Retinal pigment epithelial cell (primary cell): Measurements from ENCODE around the gene EVL.
A peak's percentile ranks its signal among the peaks of the same experiment; 100 is the strongest.

ENCODE experiments used
- DNase-seq: peaks from one replicate; pipeline ENCODE4 v3.0.0-alpha.2; 2010; ENCODE audit warnings: low read depth
- H3K4me3 ChIP-seq: 2 replicates; pipeline ENCODE4 v1.5.1; 2011; ENCODE audit warnings: mild to moderate bottlenecking, low read length, control low read depth, moderate library complexity
- CTCF ChIP-seq: conservative IDR thresholded peaks from 2 replicates; pipeline ENCODE4 v1.5.1; 2011; ENCODE audit warnings: low read depth, low read length, control low read depth, inconsistent platforms

The EVL gene, protein sequence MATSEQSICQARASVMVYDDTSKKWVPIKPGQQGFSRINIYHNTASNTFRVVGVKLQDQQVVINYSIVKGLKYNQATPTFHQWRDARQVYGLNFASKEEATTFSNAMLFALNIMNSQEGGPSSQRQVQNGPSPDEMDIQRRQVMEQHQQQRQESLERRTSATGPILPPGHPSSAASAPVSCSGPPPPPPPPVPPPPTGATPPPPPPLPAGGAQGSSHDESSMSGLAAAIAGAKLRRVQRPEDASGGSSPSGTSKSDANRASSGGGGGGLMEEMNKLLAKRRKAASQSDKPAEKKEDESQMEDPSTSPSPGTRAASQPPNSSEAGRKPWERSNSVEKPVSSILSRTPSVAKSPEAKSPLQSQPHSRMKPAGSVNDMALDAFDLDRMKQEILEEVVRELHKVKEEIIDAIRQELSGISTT

GRCh38 chr14:100065111-100065871 is at the start of gene EVL:
Gene EVL (plus strand): TSS chr14:100065422. CDS start chr14:100065501, 79 bp downstream.
- no peak for DNase-seq
- no peak for TF ChIP-seq CTCF
- H3K4me3 ChIP-seq = no peak within 1 kb of the TSS

DNA sequence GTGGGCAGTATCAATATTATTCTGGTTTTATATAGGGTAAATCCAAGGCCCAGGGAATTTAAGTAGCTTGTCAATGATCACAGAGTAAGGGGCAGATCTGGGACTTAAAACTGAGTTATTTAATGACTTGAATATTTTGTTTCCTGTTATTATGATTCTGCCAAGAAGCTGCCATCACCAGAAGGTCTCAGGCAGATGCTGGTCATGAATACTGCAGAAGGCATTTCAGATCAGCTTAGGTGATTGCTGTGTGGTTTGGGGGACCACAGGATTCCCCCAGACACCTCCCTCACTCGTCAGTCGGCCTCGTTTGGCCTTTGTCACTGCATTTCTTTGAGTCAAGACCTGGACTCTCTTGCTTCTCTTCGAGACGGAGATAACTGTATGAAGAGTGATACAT is 47.7 kb upstream of the EVL start:
- DNase-seq = no peak
- no peak for TF ChIP-seq CTCF
- H3K4me3 ChIP-seq = no peak overlapping the region

GRCh38 chr14:100018054-100018453 is 47.2 kb upstream of the EVL start:
- TF ChIP-seq CTCF = no peak
- H3K4me3 ChIP-seq = no peak overlapping the region
- DNase-seq = no peak

DNA sequence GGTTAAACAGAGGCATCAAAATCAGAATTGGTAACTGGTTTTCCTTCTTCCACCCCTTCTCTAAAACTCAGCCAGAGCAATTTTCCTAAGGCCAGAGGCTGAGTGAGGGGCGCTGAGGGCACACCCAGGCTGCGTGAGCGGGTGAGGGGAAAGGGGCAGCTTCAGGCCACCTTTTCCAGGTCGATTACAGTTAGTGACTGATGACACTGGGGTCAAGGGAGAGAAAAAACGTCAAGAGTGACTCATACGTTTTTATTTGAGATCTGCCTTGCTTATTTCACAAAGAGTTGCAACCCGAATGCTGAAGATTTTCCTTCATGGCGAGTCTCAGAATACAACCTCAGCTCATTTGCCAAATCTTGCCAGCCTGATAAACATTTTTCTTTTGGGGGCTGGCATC is 46.7 kb upstream of the EVL start:
- TF ChIP-seq CTCF = no peak
- no peak for DNase-seq
- no peak overlapping the region for H3K4me3 ChIP-seq

- peak overlapping the region; percentile 43 for H3K4me3 ChIP-seq
- no peak for TF ChIP-seq CTCF
Observed at GRCh38 chr14:100019156-100019744, 46.0 kb upstream of the EVL start.

GRCh38 chr14:100020629-100021028 is 44.6 kb upstream of the EVL start:
- no peak for DNase-seq

More at GRCh38 chr14:100019156-100019744, 46.0 kb upstream of the EVL start:
- peak; percentile 68 for DNase-seq

More at GRCh38 chr14:100020629-100021028, 44.6 kb upstream of the EVL start:
- no peak for TF ChIP-seq CTCF
- peak overlapping the region; percentile 43 for H3K4me3 ChIP-seq
